G401 (cell line): Measurements from ENCODE around the gene KCNQ1. TPM values are rescaled to one million over a fixed set of nuclear protein-coding genes. Genes with fewer than 3 reads are reported as not detected.

ENCODE experiments used
- DNase-seq: peaks from one replicate; pipeline ENCODE4 v3.0.0-alpha.2; 2015; ENCODE audit warnings: low spot score
- in situ Hi-C: cut with HindIII; loops from 2 replicates; pipeline ENCODE4 v1.10.0; 2016; ENCODE audit warnings: low sequenced_read_pairs, mixed read lengths
- total RNA-seq: library from RNA; depleted of rRNA; stranded (reverse); fragments of >200 nt; shearing (Covaris generic); gene quantifications from 2 replicates; pipeline ENCODE4 v1.2.3, GENCODE V29; 2014

Gene KCNQ1
- total RNA-seq, 1 experiment from 2014 or later: 0.85 TPM

GRCh38 chr11:2661173-2662023, 216.6 kb downstream of the KCNQ1 start:
- no peak for DNase-seq
- in situ Hi-C loops: no loop called here

- no peak for DNase-seq
- in situ Hi-C loops: no loop called here
Measured at GRCh38 chr11:2662024-2662312, 217.2 kb downstream of the KCNQ1 start.

GRCh38 chr11:2662430-2663299, 217.9 kb downstream of the KCNQ1 start:
- no peak for DNase-seq
- in situ Hi-C loops: no loop called here

- no peak for DNase-seq
- in situ Hi-C loops: no loop called here
Measured at GRCh38 chr11:2663506-2663905, 218.7 kb downstream of the KCNQ1 start.

GRCh38 chr11:2663915-2664314, 219.1 kb downstream of the KCNQ1 start:
- in situ Hi-C loops: no loop called here

GRCh38 chr11:2664376-2664775, 219.6 kb downstream of the KCNQ1 start:
- in situ Hi-C loops: no loop called here
- DNase-seq: no peak

More at GRCh38 chr11:2663915-2664314, 219.1 kb downstream of the KCNQ1 start:
- DNase-seq: no peak

- in situ Hi-C loops: no loop called here
Measured at GRCh38 chr11:2664791-2665525, 220.2 kb downstream of the KCNQ1 start.

GRCh38 chr11:2665526-2666400, 221.0 kb downstream of the KCNQ1 start:
- DNase-seq: no peak
- in situ Hi-C loops: no loop called here

More at GRCh38 chr11:2664791-2665525, 220.2 kb downstream of the KCNQ1 start:
- DNase-seq: no peak

GRCh38 chr11:2666401-2666741, 221.6 kb downstream of the KCNQ1 start:
- in situ Hi-C loops: no loop called here
- no peak for DNase-seq

GRCh38 chr11:2666828-2667570, 222.2 kb downstream of the KCNQ1 start:
- in situ Hi-C loops: no loop called here
- DNase-seq: no peak

- in situ Hi-C loops: no loop called here
- DNase-seq: no peak
Measured at GRCh38 chr11:2667940-2668339, 223.1 kb downstream of the KCNQ1 start.

- DNase-seq: no peak
- in situ Hi-C loops: no loop called here
Measured at GRCh38 chr11:2668876-2669275, 224.1 kb downstream of the KCNQ1 start.

- in situ Hi-C loops: no loop called here
- DNase-seq: no peak
Measured at GRCh38 chr11:2669634-2670469, 225.0 kb downstream of the KCNQ1 start.

GRCh38 chr11:2670541-2671100, 225.8 kb downstream of the KCNQ1 start:
- in situ Hi-C loops: no loop called here
- DNase-seq: no peak

GRCh38 chr11:2671748-2672147, 226.9 kb downstream of the KCNQ1 start:
- in situ Hi-C loops: no loop called here
- no peak for DNase-seq

- in situ Hi-C loops: no loop called here
- no peak for DNase-seq
Measured at GRCh38 chr11:2672553-2673249, 227.9 kb downstream of the KCNQ1 start.

GRCh38 chr11:2673250-2673610, 228.4 kb downstream of the KCNQ1 start:
- no peak for DNase-seq
- in situ Hi-C loops: no loop called here
